HG02970 (cell line): Measurements from ENCODE around the gene DCAKD.
A peak's percentile ranks its signal among the peaks of the same experiment; 100 is the strongest.

ENCODE experiments used
- ATAC-seq: cut with Tn5 transposase; IDR thresholded peaks from one replicate; pipeline ENCODE4 v1.9.1; 2021; ENCODE audit warnings: mild to moderate bottlenecking, moderate library complexity, moderate number of reproducible peaks; ENCODE audit not compliant: unreplicated experiment, low FRiP score

The DCAKD gene, protein sequence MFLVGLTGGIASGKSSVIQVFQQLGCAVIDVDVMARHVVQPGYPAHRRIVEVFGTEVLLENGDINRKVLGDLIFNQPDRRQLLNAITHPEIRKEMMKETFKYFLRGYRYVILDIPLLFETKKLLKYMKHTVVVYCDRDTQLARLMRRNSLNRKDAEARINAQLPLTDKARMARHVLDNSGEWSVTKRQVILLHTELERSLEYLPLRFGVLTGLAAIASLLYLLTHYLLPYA

DNA sequence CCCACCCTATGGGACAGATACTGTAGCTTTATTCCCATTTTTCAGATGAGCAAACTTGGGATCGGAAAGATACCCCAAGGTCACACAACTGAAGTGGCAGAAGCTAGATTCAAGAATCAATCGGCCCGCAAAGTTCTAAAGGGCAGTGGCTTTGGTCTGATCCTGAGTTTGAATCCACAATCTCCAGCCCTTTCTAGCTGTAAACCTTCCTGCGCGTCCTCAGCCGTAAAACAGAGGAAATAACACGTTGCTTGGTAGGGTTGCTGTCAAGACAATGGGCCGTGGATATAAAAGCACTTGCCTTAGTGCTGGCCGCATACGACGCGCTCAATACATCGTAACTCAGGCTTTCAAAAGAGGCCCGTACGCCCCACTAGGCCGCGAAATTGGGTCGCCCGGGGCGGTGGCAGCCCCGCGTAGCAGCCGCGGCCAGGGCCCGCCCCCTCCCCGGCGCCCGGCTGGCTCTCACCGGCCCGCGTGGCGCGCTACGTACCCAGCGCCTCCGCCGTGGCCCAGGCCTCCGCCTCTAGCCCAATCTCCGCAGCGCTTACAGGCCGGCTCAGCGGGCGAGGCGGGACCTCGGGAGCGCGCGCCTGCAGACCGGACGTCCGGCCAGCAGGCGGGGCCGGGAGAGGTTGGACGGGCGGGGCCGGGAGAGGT is at the start of gene DCAKD:
Gene DCAKD, minus strand, starts transcription at position 573 of the 660 bp plus-strand sequence. CDS start 16,747 bp downstream, outside the sequence.
- ATAC-seq, result peak; percentile 94

DNA sequence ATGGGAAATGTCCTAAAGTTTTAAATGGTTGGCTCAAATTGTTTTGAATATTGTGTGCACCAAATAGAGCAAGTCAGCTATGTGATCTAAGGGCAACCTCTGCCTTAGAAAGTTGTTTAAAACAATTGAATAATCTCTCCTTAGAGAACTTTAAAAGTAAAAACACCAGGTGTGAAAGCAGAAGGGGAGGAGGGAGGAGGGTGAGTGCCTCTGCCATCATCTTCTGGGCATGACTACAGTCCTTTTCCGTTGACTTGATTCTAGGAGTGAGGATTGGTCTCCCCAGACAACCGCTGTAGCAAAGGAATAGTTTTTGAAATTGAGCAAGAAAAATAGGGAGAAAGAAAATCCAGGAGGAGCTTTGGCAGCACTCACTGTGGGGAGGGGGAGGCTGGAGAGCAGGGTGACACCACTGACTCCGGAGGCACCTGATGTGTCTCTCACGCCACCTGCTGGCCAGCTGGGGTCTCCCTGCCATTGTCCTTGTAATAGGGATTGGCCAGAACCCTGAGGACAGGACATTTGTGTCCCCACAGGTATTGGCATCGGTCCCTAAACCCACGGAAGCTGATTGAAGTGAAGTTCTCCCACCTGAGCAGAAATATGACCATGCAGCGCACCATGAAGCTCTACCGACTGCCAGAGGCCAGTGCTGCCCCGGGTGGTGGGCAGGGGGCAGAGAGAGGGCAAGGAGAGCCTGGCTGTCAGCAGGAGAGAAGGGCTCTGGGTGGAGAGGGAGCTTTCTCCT is 47.6 kb upstream of the DCAKD start:
- ATAC-seq, result no peak

DNA sequence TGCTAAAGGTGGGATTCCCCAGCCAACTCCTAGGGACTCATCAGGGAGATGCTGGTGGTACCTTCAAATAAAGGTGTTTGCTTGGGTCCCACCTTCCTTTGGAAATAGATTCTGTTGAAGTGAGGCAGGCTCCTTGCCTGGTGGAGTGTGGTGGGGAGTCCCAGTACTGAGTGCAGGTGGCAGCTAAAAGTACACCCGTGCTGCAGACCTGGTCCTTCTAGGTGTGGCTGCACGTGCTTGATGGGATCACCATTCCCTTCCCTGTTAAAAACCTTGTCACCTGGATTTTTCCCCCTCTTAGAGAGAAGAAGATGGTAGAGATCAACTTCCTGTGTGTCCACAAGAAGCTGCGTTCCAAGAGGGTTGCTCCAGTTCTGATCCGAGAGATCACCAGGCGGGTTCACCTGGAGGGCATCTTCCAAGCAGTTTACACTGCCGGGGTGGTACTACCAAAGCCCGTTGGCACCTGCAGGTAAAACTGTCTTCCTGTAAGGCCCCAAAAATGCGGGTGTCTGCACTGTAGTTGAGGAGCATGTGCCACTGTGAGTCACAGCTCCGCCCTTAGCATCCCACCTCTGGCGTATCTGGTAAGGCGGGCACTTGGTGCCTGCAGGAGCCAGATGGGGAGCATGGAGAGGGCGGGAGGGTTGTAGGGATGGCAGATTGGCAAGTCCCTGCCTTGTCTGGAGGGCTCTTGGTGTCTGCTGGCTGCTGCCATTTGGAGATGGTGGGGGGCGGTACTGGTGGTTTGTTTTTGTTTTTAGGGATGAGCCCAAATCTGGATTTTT is 46.8 kb upstream of the DCAKD start:
- ATAC-seq, result no peak

DNA sequence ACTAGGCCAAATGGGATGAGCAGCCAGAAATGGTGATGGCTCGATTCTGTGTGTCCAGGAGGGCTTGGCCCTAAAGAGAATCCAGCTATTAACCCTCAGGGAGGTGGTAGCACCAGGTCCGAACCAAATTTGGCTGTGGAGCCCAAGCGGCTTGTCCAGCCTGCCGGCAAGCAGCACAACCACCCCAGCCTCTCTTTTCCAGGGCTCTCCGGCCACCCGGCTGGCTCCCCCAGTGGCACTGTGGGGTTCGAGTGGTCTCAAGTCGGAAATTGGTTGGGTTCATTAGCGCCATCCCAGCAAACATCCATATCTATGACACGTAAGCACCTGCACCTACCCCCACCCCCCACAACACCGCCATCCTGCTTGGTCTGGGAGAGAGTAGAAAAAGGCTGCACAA is 45.5 kb upstream of the DCAKD start:
- no peak for ATAC-seq

DNA sequence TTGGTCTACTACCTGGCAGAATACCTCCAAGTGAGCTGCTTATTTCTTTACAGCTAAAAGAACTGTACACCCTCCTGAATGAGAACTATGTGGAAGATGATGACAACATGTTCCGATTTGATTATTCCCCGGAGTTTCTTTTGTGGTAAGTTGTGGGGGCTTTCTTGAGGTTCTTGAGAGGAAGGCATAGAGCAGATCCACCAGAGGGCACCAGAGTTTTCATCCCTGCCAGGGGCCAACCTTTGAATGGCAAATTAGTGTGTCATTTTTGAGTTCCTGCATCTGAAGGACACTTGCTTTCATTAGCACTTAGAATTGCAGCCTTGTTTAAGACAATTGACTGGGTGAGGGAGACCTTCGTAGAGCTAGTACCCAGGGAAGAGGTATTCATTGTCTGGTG is 44.7 kb upstream of the DCAKD start:
- ATAC-seq, result no peak

DNA sequence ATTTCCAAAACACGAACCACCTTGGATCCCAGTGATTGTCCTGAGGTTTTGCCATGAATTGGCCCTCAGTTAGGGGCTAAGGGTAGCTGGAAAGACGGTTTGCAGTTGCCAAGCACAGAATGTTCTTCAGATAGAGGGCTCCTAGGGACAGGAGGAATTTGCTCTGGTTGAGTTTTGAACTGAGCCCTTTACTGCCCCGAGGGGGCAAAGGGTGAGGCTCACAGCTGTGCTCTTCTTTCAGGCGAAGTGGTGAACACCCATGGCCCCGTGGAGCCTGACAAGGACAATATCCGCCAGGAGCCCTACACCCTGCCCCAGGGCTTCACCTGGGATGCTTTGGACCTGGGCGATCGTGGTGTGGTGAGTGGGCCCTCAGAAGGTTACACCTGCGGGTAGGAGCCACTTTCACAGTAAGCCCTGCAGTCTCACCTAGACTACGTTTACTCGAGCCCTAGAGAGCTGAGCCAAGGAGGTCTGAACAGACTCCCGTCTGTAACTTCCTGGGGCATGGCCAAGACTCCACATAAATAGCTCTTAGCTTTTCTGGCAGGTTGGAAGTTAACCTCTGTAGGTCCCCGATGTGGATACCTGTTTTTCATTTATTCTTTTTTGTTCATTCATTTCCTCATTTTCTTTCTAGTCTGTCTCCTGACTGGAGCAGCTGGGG is 42.1 kb upstream of the DCAKD start:
- no peak for ATAC-seq

DNA sequence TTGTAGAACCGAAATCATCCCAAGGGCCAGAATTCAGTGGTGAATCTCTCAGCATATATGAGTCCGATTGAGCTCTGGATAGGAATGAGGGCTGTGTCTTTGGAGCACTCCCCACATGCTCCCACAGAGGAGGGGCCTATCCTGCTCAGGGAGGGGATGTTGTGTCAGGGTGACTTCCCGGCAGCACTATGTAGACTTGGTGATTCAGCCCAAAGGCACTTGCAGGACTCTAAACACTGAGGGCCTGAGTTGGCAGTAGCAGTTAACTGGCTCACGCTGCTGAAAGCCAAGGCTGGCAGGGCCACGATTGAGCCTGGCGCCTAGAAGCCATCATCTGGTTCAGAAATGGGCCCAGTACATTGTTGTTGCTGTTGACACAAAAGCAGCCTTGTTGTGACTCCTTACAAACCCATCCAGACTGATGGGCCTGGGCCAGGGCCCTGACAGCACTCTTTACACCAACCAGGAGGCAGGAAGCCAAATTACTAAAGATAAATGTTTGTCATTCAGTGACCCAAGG is 41.5 kb upstream of the DCAKD start:
- ATAC-seq, result no peak

DNA sequence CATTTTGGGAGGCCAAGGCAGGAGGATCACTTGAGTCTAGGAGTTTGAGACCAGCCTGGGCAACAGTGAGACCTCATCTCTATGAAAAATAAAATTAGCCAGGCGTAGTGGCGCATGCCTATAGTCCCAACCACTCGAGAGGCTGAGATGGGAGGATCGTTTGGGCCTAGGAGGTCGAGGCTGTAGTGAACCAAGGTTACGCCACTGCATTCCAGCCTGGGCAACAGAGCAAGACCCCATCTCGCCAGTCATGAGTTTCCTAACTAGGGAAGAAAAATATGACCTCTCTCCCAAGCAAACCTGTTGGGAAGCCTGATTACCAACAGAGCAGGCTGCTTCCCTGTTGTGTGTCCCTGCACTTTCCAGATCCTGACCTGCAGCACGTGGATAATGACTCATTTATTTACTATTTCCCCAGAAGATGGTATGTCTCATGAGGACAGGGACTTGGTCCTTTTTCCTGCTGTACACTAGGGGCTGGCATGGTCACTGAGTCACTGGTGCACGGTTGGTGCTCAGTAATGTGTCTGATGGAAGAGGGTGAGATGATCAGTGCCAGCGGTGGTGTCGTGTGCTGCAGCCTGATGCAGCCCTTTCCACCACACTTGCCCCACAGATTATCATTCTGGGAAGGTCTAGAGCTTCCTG is 40.5 kb upstream of the DCAKD start:
- no peak for ATAC-seq

DNA sequence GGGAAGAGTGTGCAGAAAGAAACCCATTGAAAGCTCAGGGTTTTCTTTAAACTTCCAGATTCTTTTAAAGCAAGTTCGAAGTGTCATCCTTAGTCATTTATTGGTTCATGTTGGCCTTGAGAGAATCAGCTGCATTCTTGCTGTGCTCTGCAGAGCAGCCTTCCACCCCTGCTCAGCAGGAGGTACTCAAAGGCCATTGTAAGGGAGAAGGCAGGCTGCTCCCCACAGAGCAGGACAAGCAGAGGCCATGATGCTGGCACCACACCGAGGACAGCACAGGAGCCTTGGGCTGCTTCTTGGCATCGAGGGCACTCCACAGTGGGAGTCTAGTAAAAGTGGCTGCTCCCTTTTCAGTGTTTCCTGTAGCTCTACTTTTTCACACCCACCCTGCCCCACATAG is 39.3 kb upstream of the DCAKD start:
- no peak for ATAC-seq

DNA sequence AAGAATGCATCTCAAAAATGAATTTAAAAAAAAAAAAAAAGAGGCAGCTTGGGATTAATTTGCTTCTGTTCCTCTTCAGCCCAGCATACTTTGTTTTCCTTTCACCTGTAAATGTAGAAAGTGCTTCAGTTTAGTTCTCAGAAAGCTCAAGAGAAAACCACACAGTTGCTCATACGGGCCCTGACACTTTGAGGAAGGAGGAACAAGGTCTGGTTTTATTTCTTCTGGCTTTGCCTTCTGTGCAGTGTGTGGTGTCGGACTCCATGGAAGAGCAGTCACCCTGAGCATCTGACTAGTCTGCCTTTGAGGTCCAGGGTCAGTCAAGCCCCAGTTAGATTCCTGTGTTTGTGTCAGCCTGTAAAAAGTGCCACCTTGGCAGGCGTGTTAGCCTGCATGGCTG is 37.3 kb upstream of the DCAKD start:
- ATAC-seq, result no peak

DNA sequence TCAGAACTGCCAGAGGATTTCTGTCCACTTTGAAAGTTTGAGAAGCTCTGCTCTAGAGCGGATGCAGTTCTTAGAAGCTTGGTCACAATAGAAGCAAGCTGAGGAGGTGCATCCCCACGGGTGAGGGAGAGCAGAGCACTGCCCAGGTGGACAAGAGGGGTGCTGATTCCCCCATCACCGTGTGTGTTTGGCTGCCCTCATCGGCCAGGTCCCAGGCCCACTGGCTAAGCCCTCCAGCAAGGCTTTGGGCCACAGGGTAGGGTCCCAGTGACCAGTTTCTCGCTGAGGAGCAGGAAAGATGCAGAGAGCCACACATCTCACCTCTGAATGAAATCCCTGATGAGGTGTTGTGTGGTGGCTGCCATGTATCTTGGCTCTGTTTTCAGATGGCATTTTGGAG is 36.5 kb upstream of the DCAKD start:
- ATAC-seq, result no peak

DNA sequence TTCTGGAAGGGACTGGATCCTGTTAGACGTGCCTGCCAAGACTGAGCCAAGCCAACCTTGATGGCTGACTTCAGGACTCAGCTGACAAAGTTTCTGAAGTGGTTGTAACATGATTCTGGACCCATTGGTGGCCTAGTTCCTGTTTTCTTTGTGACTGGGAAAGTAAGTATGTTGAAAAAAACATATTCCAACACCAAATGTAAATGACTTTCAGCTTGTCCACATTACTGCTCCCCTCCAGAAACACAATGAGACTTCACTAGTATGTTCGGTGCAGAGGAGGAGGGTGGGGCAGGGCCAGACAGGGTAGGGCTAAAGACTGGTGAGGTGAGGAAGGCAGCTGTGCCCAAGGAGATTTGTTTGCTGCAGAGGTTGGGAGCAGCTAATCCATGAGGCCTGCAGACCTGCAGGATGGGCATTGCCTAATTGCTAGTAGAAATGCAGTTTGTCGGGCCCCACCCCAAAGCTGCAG is 36.1 kb upstream of the DCAKD start:
- ATAC-seq, result no peak

DNA sequence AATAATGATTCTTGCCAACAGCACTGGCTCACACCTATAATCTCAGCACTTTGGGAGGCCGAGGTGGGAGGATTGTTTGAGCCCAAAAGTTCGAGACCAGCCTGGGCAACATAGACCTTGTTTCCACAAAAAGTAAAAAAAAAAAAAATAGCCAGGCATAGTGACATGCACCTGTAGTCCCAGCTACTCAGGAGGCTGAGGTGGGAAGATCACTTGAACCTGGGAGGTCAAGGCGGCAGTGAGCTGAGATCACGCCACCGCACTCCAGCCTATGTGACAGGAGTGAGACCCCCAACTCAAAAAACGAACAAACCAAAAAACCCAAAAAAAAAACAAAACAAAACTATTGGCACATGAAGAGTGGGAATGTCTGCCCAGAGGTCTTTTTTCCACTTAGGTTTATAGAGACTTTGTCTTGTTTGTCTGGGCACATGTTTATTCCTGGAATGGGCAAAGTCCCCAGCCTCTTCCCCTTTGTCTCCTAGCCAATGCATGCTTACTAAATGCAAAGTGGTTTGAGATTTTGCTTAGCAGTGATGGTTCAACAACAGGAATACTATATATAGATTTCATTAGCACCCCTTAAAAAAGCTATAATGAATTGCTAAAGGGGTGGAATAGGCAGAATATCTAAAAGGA is 35.6 kb upstream of the DCAKD start:
- no peak for ATAC-seq

DNA sequence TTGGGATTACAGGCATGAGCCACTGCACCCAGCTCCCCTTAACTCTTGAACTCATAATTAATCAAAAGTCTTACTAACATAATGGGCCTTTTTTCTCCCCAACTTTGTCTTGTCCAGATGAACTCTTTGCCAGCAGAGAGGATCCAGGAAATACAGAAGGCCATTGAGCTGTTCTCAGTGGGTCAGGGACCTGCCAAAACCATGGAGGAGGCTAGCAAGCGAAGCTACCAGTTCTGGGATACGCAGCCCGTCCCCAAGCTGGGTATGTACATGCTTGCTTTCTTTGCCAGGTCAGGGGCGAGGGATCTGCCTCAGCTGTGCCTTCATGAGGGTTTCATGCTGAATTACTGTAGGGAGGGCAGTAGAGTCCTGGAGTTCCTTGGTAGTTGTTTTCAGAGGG is 35.0 kb upstream of the DCAKD start:
- no peak for ATAC-seq

DNA sequence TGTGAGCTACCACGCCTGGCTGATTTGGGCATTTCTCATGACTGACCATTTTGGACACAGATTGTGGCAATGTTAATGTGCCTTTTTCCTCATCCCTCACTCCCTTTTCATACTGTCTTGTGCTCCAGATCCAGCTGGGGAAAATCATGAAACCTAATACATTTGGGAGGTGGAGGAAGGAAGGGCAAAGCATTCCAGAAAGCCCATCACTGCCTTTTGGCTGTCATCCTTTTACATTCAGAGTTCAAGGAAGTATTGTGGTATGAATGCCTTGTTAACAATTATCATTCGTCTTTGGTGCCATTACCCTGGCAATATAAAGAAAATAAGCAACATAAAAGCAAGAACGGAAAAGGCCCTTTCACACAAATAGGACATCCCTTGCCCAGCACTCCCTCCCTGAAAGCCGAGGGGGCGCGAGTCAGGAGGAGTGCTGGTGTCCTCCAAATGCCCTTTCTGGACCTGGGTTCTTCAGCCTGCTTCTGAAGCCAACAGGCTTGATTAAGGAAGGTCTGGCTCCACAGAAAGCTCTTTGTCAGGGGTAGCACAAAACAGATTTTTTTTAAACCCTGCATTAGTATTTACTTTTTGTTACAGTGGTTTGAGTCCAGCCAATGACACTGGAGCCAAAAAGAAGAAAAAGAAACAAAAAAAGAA is 29.7 kb upstream of the DCAKD start:
- ATAC-seq, result no peak

DNA sequence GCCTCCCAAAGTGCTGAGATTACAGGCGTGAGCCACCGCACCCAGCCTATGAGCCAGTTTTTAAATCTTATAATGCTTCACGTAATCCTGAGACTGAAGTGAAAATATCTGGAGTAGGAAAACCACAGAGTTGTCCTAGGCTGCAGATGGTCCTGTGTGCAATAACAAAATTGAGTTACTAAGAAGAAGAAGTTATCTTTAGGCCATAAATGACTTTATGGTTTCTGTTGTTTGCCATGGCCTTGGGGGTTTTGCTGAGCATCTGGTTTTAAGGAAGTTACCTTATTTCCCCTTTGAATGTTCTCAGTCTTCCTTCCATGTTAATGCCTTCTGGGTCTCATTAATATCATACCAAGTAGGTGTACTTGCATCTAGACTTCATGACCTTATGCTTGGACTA is 26.2 kb upstream of the DCAKD start:
- ATAC-seq, result no peak

DNA sequence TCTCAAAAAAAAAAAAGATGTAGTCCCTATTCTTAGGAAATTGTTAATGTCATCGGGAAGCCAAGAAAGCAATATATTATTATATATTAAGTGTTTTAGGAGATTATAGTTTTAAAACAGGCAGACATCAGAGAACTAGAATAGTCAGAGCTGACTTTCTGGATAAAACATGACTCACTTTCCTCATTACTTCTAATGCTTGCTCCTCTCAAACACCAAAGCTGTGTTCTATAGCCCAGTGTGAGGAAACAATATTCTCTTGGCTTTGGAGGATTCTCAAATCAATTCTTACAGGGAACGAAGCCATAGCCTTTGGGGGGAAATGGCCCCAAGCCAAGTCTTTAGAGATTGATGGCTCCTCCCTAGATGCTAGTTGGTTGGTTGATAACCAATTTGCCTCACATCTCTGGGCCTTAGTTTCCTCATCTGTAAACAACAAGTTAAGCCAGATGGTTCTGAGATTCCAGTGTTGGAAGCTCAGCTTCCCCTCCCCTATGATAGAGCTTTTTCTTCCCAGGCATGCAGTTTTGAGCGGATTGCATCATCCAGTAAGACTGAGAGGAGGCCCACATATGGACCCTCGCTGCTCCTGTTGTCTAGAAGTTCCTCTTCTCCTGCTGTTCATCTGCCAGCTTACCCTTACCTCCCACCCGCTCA is 22.1 kb upstream of the DCAKD start:
- ATAC-seq, result no peak

DNA sequence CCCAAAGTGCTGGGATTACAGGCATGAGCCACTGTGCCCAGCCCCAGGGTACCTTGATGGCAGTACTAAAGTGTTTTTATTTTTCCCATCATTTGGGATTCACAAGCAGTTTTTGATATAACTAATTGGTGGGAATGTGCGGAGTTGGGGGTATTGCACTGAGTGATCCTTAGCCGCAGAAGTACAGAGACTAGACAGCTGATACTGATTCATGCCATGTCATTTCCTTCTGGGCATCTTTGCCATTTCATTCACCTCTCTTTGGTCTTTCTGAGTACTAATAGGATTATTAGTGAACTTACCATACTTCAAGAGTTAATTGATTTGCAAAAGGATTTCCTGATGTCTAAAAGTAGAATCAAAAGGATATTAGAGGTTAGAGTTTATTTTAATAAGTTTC is 19.4 kb upstream of the DCAKD start:
- ATAC-seq, result no peak
